A673 (cell line): ENCODE data around the gene TTLL3. TPM values are rescaled to one million over a fixed set of nuclear protein-coding genes. Genes with fewer than 3 reads are reported as not detected.

Source experiments
- BruUV-seq: library from RNA; stranded (reverse); fragments of 400-500 nt; replicated peaks from 2 replicates; lab custom pipeline; 2021; lab: Mats Ljungman, UMichigan
- CTCF ChIA-PET: fragments of 300-600 bp; sonication (Branson Sonifier 250); formaldehyde crosslinking; loops from one replicate; lab custom pipeline; 2022; ENCODE audit warnings: antibody characterized with exemption; lab: Charles Lee
- POLR2A ChIA-PET: fragments of 300-600 bp; sonication (Branson Sonifier 250); formaldehyde crosslinking; loops from one replicate; lab custom pipeline; 2022; ENCODE audit warnings: antibody characterized with exemption; ENCODE audit not compliant: low non-redundant PET; lab: Charles Lee
- DNase-seq: peaks from one replicate; pipeline ENCODE4 v3.0.0-alpha.2; 2015; ENCODE audit warnings: low spot score
- H3K27ac ChIP-seq: fragments of 200-600 bp; sonication (generic); 2 replicates; pipeline ENCODE4 v1.5.1; 2016; ENCODE audit warnings: mixed run types, low read depth, mild to moderate bottlenecking, mixed read lengths, antibody characterized with exemption, low read length; ENCODE audit not compliant: poor library complexity, severe bottlenecking
- H3K27me3 ChIP-seq: fragments of 200-600 bp; sonication (generic); replicated peaks from 2 replicates; pipeline ENCODE4 v1.6.1; 2017; ENCODE audit warnings: mixed run types, low read depth, mild to moderate bottlenecking, mixed read lengths, antibody characterized with exemption, low read length; ENCODE audit not compliant: insufficient read depth, poor library complexity
- H3K36me3 ChIP-seq: fragments of 200-600 bp; sonication (generic); 2 replicates; pipeline ENCODE4 v1.6.1; 2016; ENCODE audit warnings: mixed run types, mild to moderate bottlenecking, mixed read lengths, antibody characterized with exemption, low read length; ENCODE audit not compliant: insufficient read depth, poor library complexity, severe bottlenecking
- H3K4me1 ChIP-seq: fragments of 200-600 bp; sonication (generic); 2 replicates; pipeline ENCODE4 v1.6.1; 2017; ENCODE audit warnings: mixed run types, mild to moderate bottlenecking, mixed read lengths, antibody characterized with exemption, low read length; ENCODE audit not compliant: insufficient read depth, poor library complexity, severe bottlenecking
- H3K4me3 ChIP-seq: fragments of 200-600 bp; sonication (generic); 2 replicates; pipeline ENCODE4 v1.5.1; 2016; ENCODE audit warnings: low read depth, mixed run types, mild to moderate bottlenecking, mixed read lengths, low read length; ENCODE audit not compliant: poor library complexity, severe bottlenecking
- H3K9me3 ChIP-seq: fragments of 200-600 bp; sonication (generic); 2 replicates; pipeline ENCODE4 v1.6.1; 2016; ENCODE audit warnings: mixed run types, low read depth, mild to moderate bottlenecking, mixed read lengths, antibody characterized with exemption, low read length; ENCODE audit not compliant: poor library complexity, severe bottlenecking
- EZH2 ChIP-seq: fragments of 200-600 bp; sonication (generic); IDR thresholded peaks from 2 replicates; pipeline ENCODE4 v1.6.1; 2017; ENCODE audit warnings: borderline replicate concordance, low read depth, mild to moderate bottlenecking, mixed read lengths, antibody characterized with exemption, low read length; ENCODE audit not compliant: poor library complexity, severe bottlenecking
- intact Hi-C: fragments of 100-400 bp; cut with micrococcal nuclease; formaldehyde crosslinking; loops from one replicate; pipeline ENCODE4 v1.10.0; 2022; ENCODE audit not compliant: unreplicated experiment
- total RNA-seq: library from RNA; stranded (reverse); gene quantifications from 2 replicates; pipeline ENCODE4 v1.2.3, GENCODE V29; 2021
- TF ChIP-seq, protein P1 (sequence below): fragments of 300-800, 200-600 bp; sonication (generic); conservative IDR thresholded peaks from 2 replicates; pipeline ENCODE4 v1.5.1; 2017; ENCODE audit warnings: low read depth, mild to moderate bottlenecking, antibody characterized with exemption, low read length, moderate library complexity, mixed read lengths

The TTLL3 gene
- total RNA-seq, 1 experiment from 2014 or later, result 6.7 TPM

DNA sequence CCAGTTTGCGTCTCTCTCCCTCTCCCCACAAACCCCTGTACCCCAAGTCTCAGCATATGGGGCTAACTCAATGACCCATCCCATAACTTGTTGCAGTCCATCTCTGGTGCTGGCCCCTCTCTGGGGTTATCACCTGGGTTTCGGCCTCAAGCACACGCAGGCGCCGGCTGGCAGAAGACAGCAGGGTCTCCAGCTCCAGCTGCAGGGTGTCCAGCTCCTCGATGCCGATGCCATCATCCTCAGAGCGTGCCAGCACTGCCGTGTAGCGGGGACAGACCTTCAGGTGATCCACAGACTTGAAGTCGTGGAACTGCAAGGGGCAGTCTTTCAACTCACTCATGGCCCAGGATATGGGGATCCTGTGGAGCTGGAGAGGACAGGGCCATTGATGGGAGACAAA, 18.9 kb upstream of the TTLL3 start:
- POLR2A ChIA-PET, result no interaction called here
- intact Hi-C loops, result no loop called here
- no peak overlapping the region for H3K27ac ChIP-seq
- CTCF ChIA-PET, result no interaction called here
- TF ChIP-seq, protein P1, sequence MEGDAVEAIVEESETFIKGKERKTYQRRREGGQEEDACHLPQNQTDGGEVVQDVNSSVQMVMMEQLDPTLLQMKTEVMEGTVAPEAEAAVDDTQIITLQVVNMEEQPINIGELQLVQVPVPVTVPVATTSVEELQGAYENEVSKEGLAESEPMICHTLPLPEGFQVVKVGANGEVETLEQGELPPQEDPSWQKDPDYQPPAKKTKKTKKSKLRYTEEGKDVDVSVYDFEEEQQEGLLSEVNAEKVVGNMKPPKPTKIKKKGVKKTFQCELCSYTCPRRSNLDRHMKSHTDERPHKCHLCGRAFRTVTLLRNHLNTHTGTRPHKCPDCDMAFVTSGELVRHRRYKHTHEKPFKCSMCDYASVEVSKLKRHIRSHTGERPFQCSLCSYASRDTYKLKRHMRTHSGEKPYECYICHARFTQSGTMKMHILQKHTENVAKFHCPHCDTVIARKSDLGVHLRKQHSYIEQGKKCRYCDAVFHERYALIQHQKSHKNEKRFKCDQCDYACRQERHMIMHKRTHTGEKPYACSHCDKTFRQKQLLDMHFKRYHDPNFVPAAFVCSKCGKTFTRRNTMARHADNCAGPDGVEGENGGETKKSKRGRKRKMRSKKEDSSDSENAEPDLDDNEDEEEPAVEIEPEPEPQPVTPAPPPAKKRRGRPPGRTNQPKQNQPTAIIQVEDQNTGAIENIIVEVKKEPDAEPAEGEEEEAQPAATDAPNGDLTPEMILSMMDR, result no peak
- TF ChIP-seq EZH2, result no peak
- peaks cover 17% of the 10 kb centered on the region for H3K4me1 ChIP-seq
- no TSS peak for BruUV-seq
- no peaks in the 10 kb centered on the region for H3K9me3 ChIP-seq
- peaks cover 24% of the 10 kb centered on the region for H3K36me3 ChIP-seq
- no peak for DNase-seq
- H3K27me3 ChIP-seq, result no peaks in the 10 kb centered on the region
- H3K4me3 ChIP-seq, result no peak overlapping the region

DNA sequence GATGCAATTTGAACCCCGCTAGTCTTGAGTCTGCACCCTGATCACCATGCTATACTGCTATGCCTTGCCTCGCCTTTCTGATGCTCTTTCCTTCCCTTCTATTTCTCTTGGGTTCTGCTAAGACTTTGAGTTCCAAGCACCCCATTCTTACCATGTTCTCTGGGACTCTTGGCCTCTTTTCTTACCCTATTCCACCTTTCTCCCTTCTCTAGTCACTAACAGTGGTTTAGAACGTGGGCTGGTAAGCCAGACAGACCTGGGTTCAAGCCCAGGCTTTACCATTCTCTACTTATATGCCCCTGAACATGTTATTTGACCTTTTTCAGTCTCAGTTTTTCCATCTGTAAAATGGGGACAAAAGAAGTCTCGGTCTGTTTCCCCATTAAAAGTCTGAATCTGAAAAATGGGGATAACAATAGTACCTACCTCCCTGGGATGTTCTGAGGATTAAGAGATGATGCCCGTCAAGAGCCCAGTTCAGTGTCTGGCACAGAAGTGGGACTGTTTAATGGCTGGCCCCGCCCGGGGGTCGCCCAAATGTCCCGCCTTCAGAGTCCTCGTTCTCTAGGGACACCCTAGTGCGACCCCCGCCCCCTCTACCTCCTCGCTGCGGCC, 18.2 kb upstream of the TTLL3 start:
- H3K27me3 ChIP-seq, result no peaks in the 10 kb centered on the region
- H3K36me3 ChIP-seq, result peaks cover 19% of the 10 kb centered on the region
- ChIA-PET CTCF (no interaction called here), POLR2A (interaction anchor here (0.7 kb wide), 1 partner anchor 39 kb away, joined by 3 read pairs; no protein-coding TSS in a partner anchor)
- H3K4me3 ChIP-seq, result peak overlapping the region; percentile 99
- H3K4me1 ChIP-seq, result peaks cover 17% of the 10 kb centered on the region
- no peaks in the 10 kb centered on the region for H3K9me3 ChIP-seq
- TF ChIP-seq EZH2, result no peak
- TF ChIP-seq, protein P1, result no peak
- H3K27ac ChIP-seq, result peak overlapping the region; percentile 99
- DNase-seq, result no peak
- BruUV-seq, result TSS peak; percentile 75
- intact Hi-C loops, result loop anchor here (2.0 kb wide), 1 partner anchor 395 kb away; the partner anchor contains the start of gene SETD5

DNA sequence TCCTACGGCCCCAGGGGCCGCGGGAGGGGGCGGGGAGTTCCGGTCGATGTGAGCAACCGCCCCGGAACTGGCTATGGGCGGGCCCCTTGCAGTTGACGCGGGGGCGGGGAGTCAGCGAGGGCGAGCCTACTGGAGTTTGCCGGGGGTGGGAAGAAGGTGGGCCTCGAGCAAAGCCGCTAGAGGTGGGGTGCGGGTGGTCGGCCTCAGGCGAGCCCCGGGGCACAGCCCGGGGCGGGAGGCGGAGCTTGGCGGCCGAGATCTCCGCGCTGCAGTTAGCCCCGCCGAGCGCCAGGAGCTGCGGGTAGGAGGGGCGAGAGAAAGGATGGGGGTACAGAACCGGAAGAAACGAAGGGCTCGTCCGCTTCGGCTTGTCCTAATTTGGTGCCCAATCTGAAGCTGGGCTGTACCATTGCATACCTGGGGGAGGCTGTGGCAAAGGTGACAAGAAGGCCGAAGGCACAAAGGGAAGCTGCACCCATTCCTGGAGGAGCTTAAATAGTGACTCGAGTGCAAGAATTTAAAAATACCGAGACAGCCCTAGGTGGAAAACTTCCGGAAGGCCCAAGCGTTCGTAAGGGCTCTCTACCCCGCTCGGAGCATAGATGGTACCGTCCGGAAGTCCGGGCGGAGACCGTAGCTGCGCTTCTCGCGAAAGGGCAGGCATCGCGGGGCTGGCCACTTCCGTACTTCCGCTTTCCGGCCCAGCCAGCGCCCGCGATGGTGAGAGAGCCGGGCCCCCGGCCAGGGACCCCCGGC, 17.5 kb upstream of the TTLL3 start, which contains the start of the genes ARPC4 and TADA3:
TSS of gene ARPC4 (plus strand) at position 678 of the 756 bp plus-strand sequence. CDS start at position 718, 40 bp downstream.
TSS of gene TADA3 (minus strand) at position 69 of the 756 bp plus-strand sequence. CDS start 1,007 bp downstream, outside the sequence.
- intact Hi-C loops, result loop anchor here (2.0 kb wide), 1 partner anchor 396 kb away; the partner anchor contains the start of gene SETD5
- Histone ChIP-seq H3K27me3 (no peaks in the 10 kb centered on the region), H3K36me3 (peaks cover 19% of the 10 kb centered on the region), H3K4me3 (peak within 1 kb of the TSS; percentile 99), H3K4me1 (peaks cover 17% of the 10 kb centered on the region), H3K27ac (peak within 1 kb of the TSS; percentile 99), H3K9me3 (no peaks in the 10 kb centered on the region)
- no peak for TF ChIP-seq EZH2
- TF ChIP-seq, protein P1, result no peak
- ChIA-PET POLR2A (interaction anchor here (0.5 to 0.7 kb wide), 4 partner anchors 39 to 588 kb away, joined by 3 to 6 read pairs (median 4); no protein-coding TSS in a partner anchor), CTCF (interaction anchor here (0.5 kb wide), 1 partner anchor 128 kb away, joined by 9 read pairs; no protein-coding TSS in a partner anchor)
- no TSS peak for BruUV-seq
- peak; percentile 97 for DNase-seq
